ENCODE measurements around the gene RPH3AL. TPM values are rescaled to one million over a fixed set of nuclear protein-coding genes. Genes with fewer than 3 reads are reported as not detected.
A peak's percentile ranks its signal among the peaks of the same experiment; 100 is the strongest.
"Not testable (repeated sequence)": the region's sequence is repeated elsewhere in the genome, so short reads cannot be mapped to it uniquely, and the experiment has no call there.

Gene RPH3AL
- total RNA-seq, 6 donors from 2014 or later, result 33.6 to 93.2 (median 54.3) TPM

DNA sequence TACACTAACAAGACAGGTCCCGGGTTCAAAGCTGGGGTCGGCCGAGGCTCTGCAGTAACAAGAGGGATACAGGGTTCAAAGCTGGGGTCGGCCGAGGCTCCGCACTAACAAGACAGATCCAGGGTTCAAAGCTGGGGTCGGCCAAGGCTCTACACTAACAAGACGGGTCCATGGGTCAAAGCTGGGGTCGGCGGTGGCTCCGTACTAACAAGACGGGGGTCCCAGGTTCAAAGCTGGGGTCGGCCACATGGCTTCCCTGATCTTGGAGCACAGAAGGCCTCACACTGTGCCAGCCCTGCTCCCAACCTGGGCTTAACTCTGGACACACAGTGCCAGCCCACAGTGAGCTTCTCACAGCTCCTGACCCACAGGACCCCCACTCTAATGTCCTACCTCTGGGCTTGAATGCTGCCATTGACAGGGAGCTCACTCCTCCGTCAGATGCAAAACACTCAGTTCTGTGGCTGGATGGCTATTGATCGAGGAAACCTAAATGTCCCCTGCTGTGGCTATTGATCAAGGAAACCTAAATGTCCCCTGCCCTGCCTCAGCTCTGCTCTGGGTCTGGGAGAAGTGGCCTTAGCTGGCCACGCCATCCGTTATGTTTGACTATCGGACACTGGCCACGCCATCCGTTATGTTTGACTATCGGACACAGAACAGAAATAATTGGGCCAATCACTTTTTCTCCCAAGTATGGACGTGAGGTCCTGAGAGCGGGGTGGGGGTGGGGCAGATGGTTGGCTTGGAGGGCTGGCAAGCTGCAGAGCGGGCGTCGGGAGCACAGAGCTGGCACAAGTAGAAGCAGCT is 116.6 kb downstream of the RPH3AL start:
- ATAC-seq (ENCODE audit: low FRiP score in 2 of 2), result no peak
- H3K27me3 ChIP-seq, result no peaks in the 10 kb centered on the region
- WGBS, 2 donors, result 93 to 96% methylated on average over 24 to 26 of the region's 26 CpGs
- H3K4me3 ChIP-seq, result no peak overlapping the region
- H3K4me1 ChIP-seq, result peaks cover 4 to 13% (median 9%) of the 10 kb centered on the region in 4 donors
- no peaks in the 10 kb centered on the region for H3K9me3 ChIP-seq
- H3K27ac ChIP-seq, result no peak overlapping the region
- DNase-seq, result no peak
- TF ChIP-seq EP300 (IDR thresholded peaks at IDR 0.05) (no peak), POLR2A (IDR thresholded peaks at IDR 0.05) (no peak), POLR2AphosphoS5 (IDR thresholded peaks at IDR 0.05) (no peak)
- TF ChIP-seq, protein P1, sequence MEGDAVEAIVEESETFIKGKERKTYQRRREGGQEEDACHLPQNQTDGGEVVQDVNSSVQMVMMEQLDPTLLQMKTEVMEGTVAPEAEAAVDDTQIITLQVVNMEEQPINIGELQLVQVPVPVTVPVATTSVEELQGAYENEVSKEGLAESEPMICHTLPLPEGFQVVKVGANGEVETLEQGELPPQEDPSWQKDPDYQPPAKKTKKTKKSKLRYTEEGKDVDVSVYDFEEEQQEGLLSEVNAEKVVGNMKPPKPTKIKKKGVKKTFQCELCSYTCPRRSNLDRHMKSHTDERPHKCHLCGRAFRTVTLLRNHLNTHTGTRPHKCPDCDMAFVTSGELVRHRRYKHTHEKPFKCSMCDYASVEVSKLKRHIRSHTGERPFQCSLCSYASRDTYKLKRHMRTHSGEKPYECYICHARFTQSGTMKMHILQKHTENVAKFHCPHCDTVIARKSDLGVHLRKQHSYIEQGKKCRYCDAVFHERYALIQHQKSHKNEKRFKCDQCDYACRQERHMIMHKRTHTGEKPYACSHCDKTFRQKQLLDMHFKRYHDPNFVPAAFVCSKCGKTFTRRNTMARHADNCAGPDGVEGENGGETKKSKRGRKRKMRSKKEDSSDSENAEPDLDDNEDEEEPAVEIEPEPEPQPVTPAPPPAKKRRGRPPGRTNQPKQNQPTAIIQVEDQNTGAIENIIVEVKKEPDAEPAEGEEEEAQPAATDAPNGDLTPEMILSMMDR (IDR thresholded peaks at IDR 0.05), result no peak
- peaks cover 0 to 4% (median 0%) of the 10 kb centered on the region in 4 donors for H3K36me3 ChIP-seq

DNA sequence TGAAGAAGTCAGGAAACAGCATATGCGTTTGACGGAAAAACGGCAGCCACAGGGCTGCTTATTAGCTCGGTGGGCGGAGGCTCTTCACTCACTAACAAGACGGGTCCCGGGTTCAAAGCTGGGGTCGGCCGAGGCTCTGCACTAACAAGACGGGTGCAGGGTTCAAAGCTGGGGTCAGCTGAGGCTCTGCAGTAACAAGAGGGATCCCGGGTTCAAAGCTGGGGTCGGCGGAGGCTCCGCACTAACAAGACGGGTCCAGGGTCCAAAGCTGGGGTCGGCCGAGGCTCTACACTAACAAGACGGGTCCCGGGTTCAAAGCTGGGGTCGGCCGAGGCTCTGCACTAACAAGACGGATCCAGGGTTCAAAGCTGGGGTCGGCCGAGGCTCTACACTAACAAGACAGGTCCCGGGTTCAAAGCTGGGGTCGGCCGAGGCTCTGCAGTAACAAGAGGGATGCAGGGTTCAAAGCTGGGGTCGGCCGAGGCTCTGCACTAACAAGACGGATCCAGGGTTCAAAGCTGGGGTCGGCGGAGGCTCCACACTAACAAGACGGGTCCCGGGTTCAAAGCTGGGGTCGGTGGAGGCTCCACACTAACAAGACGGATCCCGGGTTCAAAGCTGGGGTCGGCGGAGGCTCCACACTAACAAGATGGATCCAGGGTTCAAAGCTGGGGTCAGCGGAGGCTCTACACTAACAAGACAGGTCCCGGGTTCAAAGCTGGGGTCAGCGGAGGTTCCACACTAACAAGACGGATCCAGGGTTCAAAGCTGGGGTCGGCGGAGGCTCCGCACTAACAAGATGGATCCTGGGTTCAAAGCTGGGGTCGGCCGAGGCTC is 117.4 kb downstream of the RPH3AL start:
- not testable (repeated sequence) for DNase-seq

DNA sequence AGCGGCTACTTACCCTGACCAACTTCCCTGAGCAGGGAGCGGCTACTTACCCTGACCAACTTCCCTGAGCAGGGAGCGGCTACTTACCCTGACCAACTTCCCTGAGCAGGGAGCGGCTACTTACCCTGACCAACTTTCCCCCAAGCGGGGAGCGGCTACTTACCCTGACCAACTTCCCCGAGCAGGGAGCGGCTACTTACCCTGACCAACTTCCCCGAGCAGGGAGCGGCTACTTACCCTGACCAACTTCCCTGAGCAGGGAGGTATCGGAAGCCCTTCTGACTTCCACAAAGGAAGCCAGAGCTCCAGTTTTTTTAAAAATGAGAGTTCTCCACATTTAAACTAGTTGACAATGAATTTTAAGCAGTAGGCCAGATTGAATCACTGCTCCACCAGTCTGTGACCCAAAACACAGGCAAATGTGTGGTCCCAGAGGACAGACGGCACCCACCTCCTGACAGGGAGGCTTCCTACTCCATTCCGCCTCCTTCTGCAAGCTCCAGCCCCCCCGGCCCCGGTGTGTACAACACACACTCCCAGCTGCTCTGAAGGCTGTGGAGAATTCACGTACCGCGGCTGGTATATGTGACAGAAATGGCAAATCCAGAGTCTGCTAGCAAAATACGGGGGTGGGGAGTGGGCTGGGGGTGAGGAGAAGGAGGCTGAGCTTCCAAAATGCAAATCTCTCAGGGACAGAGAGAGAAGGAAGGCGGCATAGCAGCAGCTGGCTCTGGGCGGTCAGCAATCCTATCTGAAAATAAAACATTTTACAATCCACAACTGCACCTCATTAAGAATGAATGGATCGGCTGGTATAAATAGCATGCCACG is 118.2 kb downstream of the RPH3AL start:
- H3K9me3 ChIP-seq; H3K4me3 ChIP-seq; H3K27me3 ChIP-seq; DNase-seq; H3K36me3 ChIP-seq; ATAC-seq (ENCODE audit: low FRiP score in 2 of 2): not testable (repeated sequence)
- 46 to 51% methylated on average over 13 to 21 of the region's 23 CpGs for WGBS, 2 donors
- Histone ChIP-seq H3K27ac (peak overlapping the region; percentile 21 to 80 (median 61)), H3K4me1 (peaks cover 4 to 18% (median 13%) of the 10 kb centered on the region in 4 donors)

More for the DNA sequence above, 117.4 kb downstream of the RPH3AL start:
- H3K27me3 ChIP-seq; H3K36me3 ChIP-seq; ATAC-seq (ENCODE audit: low FRiP score in 2 of 2); H3K4me3 ChIP-seq; H3K9me3 ChIP-seq: not testable (repeated sequence)
- Histone ChIP-seq H3K4me1 (peaks cover 4 to 13% (median 9%) of the 10 kb centered on the region in 4 donors), H3K27ac (peak overlapping the region in 3 of 4 donors; percentile 21 to 80 (median 76))
- 83 to 88% methylated on average over 42 to 47 of the region's 48 CpGs for WGBS, 2 donors

DNA sequence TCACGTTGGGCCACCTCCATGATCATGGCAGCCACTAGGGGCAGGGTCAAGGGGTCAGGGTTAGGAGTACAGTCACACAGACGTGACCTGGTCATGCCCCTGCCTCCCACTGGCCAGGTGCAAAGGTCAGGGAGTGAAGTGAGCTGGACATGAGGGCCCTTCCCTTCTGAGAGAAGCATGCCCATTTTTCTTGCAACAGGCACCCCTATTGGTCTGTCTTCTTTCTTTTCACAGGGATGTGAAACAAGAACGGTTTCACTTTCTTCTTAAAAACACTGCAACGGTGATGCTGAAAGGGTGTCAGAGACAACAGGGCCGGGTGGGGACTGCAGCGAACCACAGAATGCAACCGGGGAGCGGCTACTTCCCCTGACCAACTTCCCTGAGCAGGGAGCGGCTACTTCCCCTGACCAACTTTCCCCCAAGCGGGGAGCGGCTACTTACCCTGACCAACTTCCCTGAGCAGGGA is 119.1 kb downstream of the RPH3AL start:
- ATAC-seq (ENCODE audit: low FRiP score in 2 of 2), result peak in 1 of 2 donors; percentile 44
- Histone ChIP-seq H3K9me3 (no peaks in the 10 kb centered on the region), H3K4me1 (peaks cover 4 to 22% (median 16%) of the 10 kb centered on the region in 4 donors), H3K36me3 (peaks cover 0 to 4% (median 0%) of the 10 kb centered on the region in 4 donors), H3K27ac (peak overlapping the region; percentile 31 to 82 (median 70)), H3K27me3 (no peaks in the 10 kb centered on the region), H3K4me3 (no peak overlapping the region)
- TF ChIP-seq POLR2AphosphoS5 (IDR thresholded peaks at IDR 0.05), result no peak
- 51% methylated on average over 6 to 10 of the region's 11 CpGs for WGBS, 2 donors
- no peak for DNase-seq

DNA sequence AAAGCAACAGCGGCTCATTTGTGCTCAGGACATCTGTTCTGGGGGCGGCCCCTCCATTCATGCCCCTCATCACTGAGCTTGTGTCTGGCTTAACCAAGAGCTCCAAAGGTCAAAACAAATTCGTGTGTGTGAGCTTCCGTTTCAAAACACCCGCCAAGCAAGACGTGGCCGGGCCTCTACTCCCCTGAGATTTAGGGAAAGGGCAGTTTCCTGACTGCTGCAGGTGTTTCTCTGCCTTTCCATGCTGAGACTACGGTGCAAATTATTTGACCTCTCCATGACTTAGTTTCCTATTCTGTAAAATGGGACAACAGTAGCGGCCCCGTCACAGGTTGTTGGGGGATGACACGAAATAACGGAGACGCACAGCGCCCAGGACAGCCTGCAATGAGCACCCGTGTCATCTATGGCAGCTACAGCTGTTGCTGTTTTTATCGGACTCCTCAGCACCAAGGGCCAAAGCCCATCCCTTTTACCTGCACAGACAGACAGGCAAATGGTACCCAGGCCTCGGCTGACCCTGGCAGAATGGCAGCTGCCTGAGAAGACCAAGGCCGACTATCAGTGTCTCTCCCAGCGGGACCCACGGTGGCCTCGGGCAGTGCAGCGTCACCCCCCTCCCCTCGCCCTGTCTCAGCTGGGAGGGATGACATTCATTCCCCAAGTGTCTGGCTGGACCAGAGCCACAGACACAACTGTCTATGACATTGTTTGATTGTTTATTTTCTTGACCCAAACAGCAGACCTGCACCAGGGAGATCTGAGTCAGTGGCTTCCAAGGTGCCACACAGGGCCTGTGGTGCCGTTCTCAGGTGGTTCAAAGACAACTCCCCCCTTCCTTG is 120.4 kb downstream of the RPH3AL start:
- Histone ChIP-seq H3K4me1 (peaks cover 4 to 22% (median 16%) of the 10 kb centered on the region in 4 donors), H3K36me3 (no peaks in the 10 kb centered on the region), H3K4me3 (no peak overlapping the region), H3K27ac (peak overlapping the region in 1 of 4 donors; percentile 82), H3K9me3 (no peaks in the 10 kb centered on the region), H3K27me3 (no peaks in the 10 kb centered on the region)
- TF ChIP-seq, protein P1 (IDR thresholded peaks at IDR 0.05), result no peak
- TF ChIP-seq POLR2A (IDR thresholded peaks at IDR 0.05) (no peak), EP300 (IDR thresholded peaks at IDR 0.05) (no peak), POLR2AphosphoS5 (IDR thresholded peaks at IDR 0.05) (no peak)
- ATAC-seq (ENCODE audit: low FRiP score in 2 of 2), result no peak
- DNase-seq, result no peak
- 84 to 88% methylated on average over 15 to 18 of the region's 24 CpGs for WGBS, 2 donors
